ENCODE data around the gene HS3ST5. TPM values are rescaled to one million over a fixed set of nuclear protein-coding genes. Genes with fewer than 3 reads are reported as not detected.

HS3ST5 gene
- total RNA-seq, 2 donors from 2014 or later, result 0.05 to 0.16 TPM

- H3K27ac ChIP-seq, result no peak overlapping the region
- no peaks in the 10 kb centered on the region for H3K4me1 ChIP-seq
- no peaks in the 10 kb centered on the region for H3K9me3 ChIP-seq
- no peak for TF ChIP-seq CTCF (IDR thresholded peaks at IDR 0.05)
- DNase-seq, result no peak
- intact Hi-C loops (cut with DNase I), result no loop called here
- H3K27me3 ChIP-seq, result no peaks in the 10 kb centered on the region
- no peak overlapping the region for H3K9ac ChIP-seq (ENCODE audit: low read depth in 2 of 2, low read length in 2 of 2)
- H3K4me3 ChIP-seq, result no peak overlapping the region
- H3K36me3 ChIP-seq, result no peaks in the 10 kb centered on the region
Observed at GRCh38 chr6:114297135-114297534, 45.7 kb downstream of the HS3ST5 start.

GRCh38 chr6:114292431-114292830 lies 50.4 kb downstream of the HS3ST5 start:
- H3K9me3 ChIP-seq, result no peaks in the 10 kb centered on the region
- H3K4me1 ChIP-seq, result no peaks in the 10 kb centered on the region
- intact Hi-C loops (cut with DNase I), result no loop called here
- no peak overlapping the region for H3K9ac ChIP-seq (ENCODE audit: low read depth in 2 of 2, low read length in 2 of 2)
- no peak overlapping the region for H3K27ac ChIP-seq
- TF ChIP-seq CTCF (IDR thresholded peaks at IDR 0.05), result no peak
- no peaks in the 10 kb centered on the region for H3K27me3 ChIP-seq
- no peak for DNase-seq
- no peaks in the 10 kb centered on the region for H3K36me3 ChIP-seq
- H3K4me3 ChIP-seq, result no peak overlapping the region

DNA sequence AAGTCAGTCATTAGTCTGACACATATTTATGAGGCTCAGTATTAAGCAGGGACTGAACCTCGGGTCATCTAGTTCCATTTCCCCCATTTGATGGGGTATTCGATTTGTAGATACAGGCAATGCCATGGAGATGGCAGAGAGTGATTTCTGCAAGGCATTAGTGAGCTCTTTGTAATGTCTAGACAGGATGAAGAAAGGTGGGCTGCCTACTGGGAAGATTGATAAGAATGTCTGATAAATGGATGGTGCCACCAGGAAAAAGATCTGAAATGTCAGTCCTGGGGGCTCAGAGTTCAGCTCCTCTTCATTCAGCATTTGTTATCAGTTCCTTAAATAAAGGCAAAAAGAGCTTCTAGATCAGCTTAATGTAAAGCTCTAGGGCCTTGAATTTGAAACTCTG lies 51.4 kb downstream of the HS3ST5 start:
- no peak for TF ChIP-seq CTCF (IDR thresholded peaks at IDR 0.05)

DNA sequence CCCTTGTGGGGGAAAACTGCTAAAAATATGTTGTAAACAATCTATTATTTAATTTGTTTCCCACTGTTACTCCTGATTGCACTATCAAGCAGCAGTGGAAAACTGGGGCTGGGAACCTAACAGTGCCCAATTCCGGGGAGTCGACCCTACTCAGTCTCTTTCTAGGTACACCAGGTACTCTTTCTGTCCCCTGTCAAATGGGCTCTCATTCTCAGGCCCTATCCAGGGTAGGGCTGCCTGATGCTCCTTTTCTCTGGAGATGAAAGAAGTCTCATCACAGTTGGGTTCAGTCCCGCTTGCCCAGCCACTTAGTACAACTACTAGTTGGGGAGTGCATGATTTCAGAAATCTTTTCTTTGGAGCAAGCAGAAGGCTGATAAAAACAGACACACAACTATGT lies 52.0 kb downstream of the HS3ST5 start:
- H3K4me3 ChIP-seq, result no peak overlapping the region
- intact Hi-C loops (cut with DNase I), result no loop called here

More for the DNA sequence above, 51.4 kb downstream of the HS3ST5 start:
- Histone ChIP-seq H3K27ac (no peak overlapping the region), H3K27me3 (no peaks in the 10 kb centered on the region), H3K4me3 (no peak overlapping the region), H3K36me3 (no peaks in the 10 kb centered on the region), H3K4me1 (no peaks in the 10 kb centered on the region), H3K9ac (ENCODE audit: low read depth in 2 of 2, low read length in 2 of 2) (no peak overlapping the region), H3K9me3 (no peaks in the 10 kb centered on the region)
- intact Hi-C loops (cut with DNase I), result no loop called here
- DNase-seq, result no peak

DNA sequence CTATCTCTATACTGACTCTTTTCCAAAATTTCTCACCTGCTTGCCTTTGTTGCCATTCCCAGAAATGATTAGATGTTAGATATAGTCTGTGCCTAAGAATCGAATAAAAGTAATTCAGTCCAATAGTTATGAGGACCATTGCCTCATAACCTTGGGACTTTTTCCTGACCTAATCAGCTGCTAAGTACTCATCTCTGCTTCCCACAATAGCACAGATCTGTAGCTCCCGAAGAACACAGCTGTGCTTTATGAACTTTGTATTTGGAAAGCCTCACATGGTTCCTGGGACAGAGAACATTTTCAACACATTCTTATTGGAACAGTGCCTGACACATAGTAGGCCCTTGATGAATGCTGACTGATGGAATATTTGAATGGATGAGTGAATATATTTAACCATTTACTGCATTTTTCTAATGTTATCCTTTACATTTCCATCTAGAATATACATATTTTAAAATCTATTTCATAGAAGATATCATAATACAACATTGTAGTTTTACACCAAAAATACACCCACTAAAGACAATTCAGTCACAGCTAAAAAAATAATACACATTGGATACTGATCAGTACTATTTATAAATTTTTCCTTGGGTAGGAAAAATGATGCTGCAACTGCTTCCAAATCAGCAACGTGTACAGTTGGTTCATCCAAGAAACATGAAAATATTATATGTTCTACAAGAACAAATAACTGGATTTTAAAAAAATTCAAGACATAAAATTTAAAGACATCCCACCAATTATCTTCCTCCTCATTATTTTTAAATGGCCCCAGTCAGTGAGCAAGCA lies 53.9 kb downstream of the HS3ST5 start:
- no peak for TF ChIP-seq CTCF (IDR thresholded peaks at IDR 0.05)
- Histone ChIP-seq H3K9ac (ENCODE audit: low read depth in 2 of 2, low read length in 2 of 2) (no peak overlapping the region), H3K4me3 (no peak overlapping the region), H3K27me3 (no peaks in the 10 kb centered on the region), H3K36me3 (no peaks in the 10 kb centered on the region), H3K4me1 (no peaks in the 10 kb centered on the region), H3K9me3 (no peaks in the 10 kb centered on the region), H3K27ac (no peak overlapping the region)
- no peak for DNase-seq
- intact Hi-C loops (cut with DNase I), result no loop called here

More for the DNA sequence above, 52.0 kb downstream of the HS3ST5 start:
- Histone ChIP-seq H3K36me3 (no peaks in the 10 kb centered on the region), H3K9ac (ENCODE audit: low read depth in 2 of 2, low read length in 2 of 2) (no peak overlapping the region), H3K9me3 (no peaks in the 10 kb centered on the region), H3K27ac (no peak overlapping the region), H3K27me3 (no peaks in the 10 kb centered on the region), H3K4me1 (no peaks in the 10 kb centered on the region)
- DNase-seq, result no peak
- no peak for TF ChIP-seq CTCF (IDR thresholded peaks at IDR 0.05)

All from colonic mucosa (tissue), 4 donors.